GM19467 (cell line): ENCODE measurements around the gene GAN.
"Not testable (repeated sequence)": the region's sequence is repeated elsewhere in the genome, so short reads cannot be mapped to it uniquely, and the experiment has no call there.

Source experiments
- ATAC-seq: cut with Tn5 transposase; IDR thresholded peaks from one replicate; pipeline ENCODE4 v1.9.1; 2021; ENCODE audit warnings: mild to moderate bottlenecking, moderate library complexity; ENCODE audit not compliant: unreplicated experiment

Gene GAN

DNA sequence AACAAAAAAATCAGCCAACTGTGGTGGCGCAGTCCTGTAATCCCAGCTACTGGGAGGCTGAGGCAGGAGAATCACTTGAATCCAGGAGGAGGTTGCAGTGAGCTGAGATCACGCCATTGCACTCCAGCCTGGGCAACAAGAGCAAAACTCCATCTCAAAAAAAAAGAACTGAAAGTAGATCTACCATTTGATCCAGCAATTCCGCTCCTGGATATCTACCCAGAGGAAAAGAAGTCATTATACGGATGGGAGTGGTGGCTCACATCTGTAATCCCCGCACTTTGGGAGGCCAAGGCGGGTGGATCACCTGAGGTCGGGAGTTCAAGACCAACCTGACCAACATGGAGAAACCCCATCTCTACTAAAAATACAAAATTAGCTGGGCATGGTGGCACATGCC, 107.4 kb downstream of the GAN start:
- ATAC-seq: not testable (repeated sequence)

DNA sequence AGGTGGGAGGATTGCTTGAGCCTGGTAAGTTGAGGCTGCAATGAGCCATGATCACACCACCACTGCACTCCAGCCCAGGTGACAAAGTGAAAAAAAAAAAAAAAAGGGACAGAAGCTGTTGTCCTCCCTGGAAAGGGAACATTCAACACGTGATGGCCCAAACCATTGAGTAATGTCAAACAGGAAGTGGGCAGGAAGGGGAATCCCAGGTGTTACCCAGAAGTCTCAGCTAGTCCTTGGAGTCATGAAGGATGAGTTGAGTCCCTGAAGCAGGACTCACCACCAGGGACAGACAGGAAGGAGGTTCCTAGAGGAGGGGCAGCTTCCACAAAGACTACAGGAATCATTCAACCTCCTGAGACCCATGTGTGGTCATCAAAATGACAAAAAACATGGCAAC, 110.0 kb downstream of the GAN start:
- ATAC-seq: no peak

DNA sequence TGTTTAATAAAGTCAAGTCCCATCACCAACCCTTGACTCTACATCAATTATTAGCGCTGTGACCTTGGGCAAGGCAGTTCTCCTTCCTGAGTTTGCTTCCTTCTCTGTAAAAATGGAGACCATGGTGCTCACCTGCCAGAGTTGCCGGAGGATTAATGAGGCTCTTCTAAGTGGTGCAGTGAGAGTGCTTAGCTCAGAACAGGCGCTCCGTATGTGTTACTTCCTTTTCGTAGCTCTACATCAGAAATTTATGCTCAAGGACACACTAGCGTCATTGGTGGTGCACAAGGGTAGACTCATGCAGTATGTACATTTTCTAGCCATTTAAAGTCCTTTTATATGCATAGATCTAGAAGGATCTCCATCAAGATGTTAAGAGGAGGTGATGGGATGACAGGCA, 112.5 kb downstream of the GAN start:
- ATAC-seq: no peak

DNA sequence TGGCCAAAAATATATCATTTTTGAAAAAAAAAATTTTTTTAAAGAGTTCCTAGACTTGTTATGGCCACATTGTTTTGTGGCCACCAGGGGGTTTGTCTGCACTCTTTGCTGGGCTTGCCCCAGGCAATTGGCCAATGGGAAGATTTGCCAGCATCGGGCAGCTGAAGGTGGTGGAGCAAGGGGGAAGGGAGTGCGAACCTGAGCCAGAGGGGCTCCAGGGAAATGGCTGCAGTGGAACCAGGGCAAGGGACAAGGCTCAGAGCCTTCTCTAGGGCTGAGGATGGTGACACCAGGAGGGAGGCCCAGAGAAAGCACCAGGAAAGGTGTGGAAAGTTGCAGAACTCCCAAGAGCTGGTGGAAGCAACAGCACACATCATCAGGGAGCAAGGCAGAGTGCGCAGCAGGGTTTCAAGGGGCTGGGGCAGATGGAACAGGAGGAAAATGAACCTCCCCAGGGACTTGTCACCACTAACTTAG, 114.3 kb downstream of the GAN start:
- no peak for ATAC-seq

- no peak for ATAC-seq
Measured at GRCh38 chr16:81431554-81432353, 117.0 kb downstream of the GAN start.

DNA sequence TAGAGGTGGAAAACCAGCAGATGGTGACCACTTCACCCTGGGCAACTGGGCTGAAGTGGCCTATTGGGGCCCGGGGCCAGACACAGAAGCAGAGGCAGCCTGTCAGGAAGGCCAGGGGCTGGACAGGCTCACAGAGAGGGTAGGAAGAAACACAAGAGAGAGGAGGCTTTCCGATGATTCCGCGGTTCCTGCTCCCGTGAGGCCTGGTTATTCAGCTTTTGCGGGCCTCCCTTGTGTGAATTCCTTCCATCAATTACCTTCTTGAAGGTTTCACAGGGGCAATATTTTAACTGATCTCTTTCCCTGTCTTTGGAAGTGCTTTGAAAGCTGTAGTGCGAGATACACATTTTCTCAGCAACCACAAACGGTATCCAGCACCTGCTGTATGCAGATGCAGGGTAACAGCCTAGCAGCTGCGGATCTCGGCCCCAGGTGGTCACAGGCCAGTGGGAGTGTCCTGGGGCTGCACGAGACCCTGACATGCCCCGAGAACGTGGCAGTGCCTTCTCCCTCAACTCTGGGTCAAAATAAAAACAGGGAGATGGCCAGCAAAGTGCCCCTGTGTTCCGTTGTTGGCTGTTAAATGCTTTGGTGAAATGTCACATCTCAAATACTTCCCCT, 118.3 kb downstream of the GAN start:
- no peak for ATAC-seq

DNA sequence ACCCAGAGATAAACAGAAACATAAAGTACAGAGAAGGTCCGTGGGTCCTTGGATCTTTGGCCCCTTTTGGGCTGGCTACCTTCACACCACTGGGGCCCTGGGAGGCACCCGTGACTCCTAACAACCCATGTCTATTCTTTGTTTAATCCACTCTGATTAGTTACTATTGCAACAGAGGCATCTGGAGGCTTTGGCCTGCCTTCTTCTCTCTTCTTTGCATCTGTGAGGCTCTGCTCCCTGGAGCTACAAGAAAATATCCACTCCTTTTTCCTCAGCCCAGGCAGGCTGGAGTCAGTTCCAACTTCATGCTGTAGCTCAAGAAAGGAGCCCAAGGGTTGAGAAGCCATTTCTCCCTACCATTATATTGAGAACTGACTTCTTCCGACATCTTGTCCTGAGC, 120.3 kb downstream of the GAN start:
- no peak for ATAC-seq

DNA sequence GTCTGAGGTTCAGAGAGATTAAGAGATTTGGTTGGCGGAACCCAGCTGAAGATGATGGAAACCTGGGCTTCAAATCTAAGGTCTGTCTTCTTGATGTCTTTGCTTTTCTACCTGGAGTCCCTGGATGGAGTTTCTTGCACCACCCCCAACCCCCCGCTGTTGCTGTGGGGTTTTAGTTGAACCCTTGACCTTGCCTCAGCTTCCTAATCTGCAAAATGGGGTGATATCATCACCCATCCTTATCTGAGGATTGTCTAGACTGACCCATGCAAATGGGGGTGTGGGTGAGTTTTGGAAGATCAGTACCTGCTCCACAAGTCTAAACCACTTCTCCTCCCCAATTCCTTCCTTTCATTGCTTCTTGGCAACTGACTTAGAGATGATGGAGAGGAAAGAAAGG, 120.8 kb downstream of the GAN start:
- no peak for ATAC-seq

DNA sequence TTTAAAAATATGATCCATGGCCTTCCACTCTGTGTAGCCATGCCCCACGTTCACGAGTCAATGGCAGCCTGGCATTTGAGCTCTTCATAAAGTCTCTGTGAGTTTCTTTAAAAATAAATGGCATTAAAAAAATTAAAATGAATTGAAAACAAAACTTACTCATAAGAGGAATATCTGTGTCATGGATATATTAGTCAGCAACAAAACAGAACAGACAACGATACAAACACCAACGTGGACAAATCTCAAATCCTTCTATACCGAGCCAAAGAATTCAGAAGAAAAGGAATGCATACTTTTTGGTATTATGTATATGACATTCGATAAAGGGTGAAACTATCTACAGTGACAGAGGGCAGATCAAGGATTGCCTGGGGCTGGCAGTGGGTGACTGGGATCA, 121.6 kb downstream of the GAN start:
- ATAC-seq: no peak

GRCh38 chr16:81437865-81438264, 123.1 kb downstream of the GAN start:
- no peak for ATAC-seq
